ENCODE measurements around the gene MS4A12.
A peak's percentile ranks its signal among the peaks of the same experiment; 100 is the strongest.
"Not testable (repeated sequence)": the region's sequence is repeated elsewhere in the genome, so short reads cannot be mapped to it uniquely, and the experiment has no call there.

MS4A12 gene

GRCh38 chr11:60477035-60477445 is 15.5 kb upstream of the MS4A12 start:
- TF ChIP-seq SPI1 (IDR thresholded peaks at IDR 0.05; ENCODE audit: low read depth, low read length) (peak; percentile 88), TAF1 (IDR thresholded peaks at IDR 0.05; ENCODE audit: low read depth, low read length) (no peak)

GRCh38 chr11:60482361-60482760 is 10.2 kb upstream of the MS4A12 start:
- DNase-seq (ENCODE audit: insufficient read length, low spot score) (no peak), FAIRE-seq (peak; percentile 40)
- no peak for TF ChIP-seq TAF1 (IDR thresholded peaks at IDR 0.05; ENCODE audit: low read depth, low read length)
- TF ChIP-seq POLR2A (IDR thresholded peaks at IDR 0.05; ENCODE audit: low read depth, low read length), result no peak
- peak; percentile 85 for TF ChIP-seq SPI1 (IDR thresholded peaks at IDR 0.05; ENCODE audit: low read depth, low read length)

More at GRCh38 chr11:60477035-60477445, 15.5 kb upstream of the MS4A12 start:
- DNase-seq (ENCODE audit: insufficient read length, low spot score) (no peak), FAIRE-seq (peak; percentile 91)

- DNase-seq (ENCODE audit: insufficient read length, low spot score), result peak; percentile 64
- FAIRE-seq, result peak; percentile 99
These were observed 6.6 kb upstream of the MS4A12 start for GRCh38 chr11:60485987-60486386.

GRCh38 chr11:60493454-60493853 is 876 bp downstream of the MS4A12 start:
- no peak for FAIRE-seq
- DNase-seq (ENCODE audit: insufficient read length, low spot score), result no peak
- TF ChIP-seq POLR2A (IDR thresholded peaks at IDR 0.05; ENCODE audit: low read depth, low read length) (no peak), POLR2AphosphoS5 (IDR thresholded peaks at IDR 0.05; ENCODE audit: low read depth, low read length) (no peak), SPI1 (IDR thresholded peaks at IDR 0.05; ENCODE audit: low read depth, low read length) (no peak), POU2F2 (IDR thresholded peaks at IDR 0.05; ENCODE audit: low read depth, low read length) (no peak), TAF1 (IDR thresholded peaks at IDR 0.05; ENCODE audit: low read depth, low read length) (no peak), PAX5 (IDR thresholded peaks at IDR 0.05; ENCODE audit: insufficient read depth, low read length, severe bottlenecking) (no peak)

More at GRCh38 chr11:60485987-60486386, 6.6 kb upstream of the MS4A12 start:
- TF ChIP-seq POLR2A (IDR thresholded peaks at IDR 0.05; ENCODE audit: low read depth, low read length) (no peak), PAX5 (IDR thresholded peaks at IDR 0.05; ENCODE audit: insufficient read depth, low read length, severe bottlenecking) (peak; percentile 9)

GRCh38 chr11:60498399-60498798 is 5.8 kb downstream of the MS4A12 start:
- TF ChIP-seq POLR2A (IDR thresholded peaks at IDR 0.05; ENCODE audit: low read depth, low read length), result no peak
- no peak for TF ChIP-seq POU2F2 (IDR thresholded peaks at IDR 0.05; ENCODE audit: low read depth, low read length)
- no peak for TF ChIP-seq PAX5 (IDR thresholded peaks at IDR 0.05; ENCODE audit: insufficient read depth, low read length, severe bottlenecking)
- TF ChIP-seq TAF1 (IDR thresholded peaks at IDR 0.05; ENCODE audit: low read depth, low read length), result no peak
- no peak for TF ChIP-seq SPI1 (IDR thresholded peaks at IDR 0.05; ENCODE audit: low read depth, low read length)
- TF ChIP-seq POLR2AphosphoS5 (IDR thresholded peaks at IDR 0.05; ENCODE audit: low read depth, low read length), result no peak
- FAIRE-seq (no peak), DNase-seq (ENCODE audit: insufficient read length, low spot score) (no peak)

- no peak for DNase-seq (ENCODE audit: insufficient read length, low spot score)
- FAIRE-seq, result no peak
- peak; percentile 74 for TF ChIP-seq SPI1 (IDR thresholded peaks at IDR 0.05; ENCODE audit: low read depth, low read length)
- peak; percentile 80 for TF ChIP-seq PAX5 (IDR thresholded peaks at IDR 0.05; ENCODE audit: insufficient read depth, low read length, severe bottlenecking)
- TF ChIP-seq POU2F2 (IDR thresholded peaks at IDR 0.05; ENCODE audit: low read depth, low read length), result no peak
- no peak for TF ChIP-seq TAF1 (IDR thresholded peaks at IDR 0.05; ENCODE audit: low read depth, low read length)
These were observed 6.3 kb downstream of the MS4A12 start for GRCh38 chr11:60498853-60499252.

- TF ChIP-seq POLR2AphosphoS5 (IDR thresholded peaks at IDR 0.05; ENCODE audit: low read depth, low read length) (no peak), POU2F2 (IDR thresholded peaks at IDR 0.05; ENCODE audit: low read depth, low read length) (no peak), TAF1 (IDR thresholded peaks at IDR 0.05; ENCODE audit: low read depth, low read length) (no peak), POLR2A (IDR thresholded peaks at IDR 0.05; ENCODE audit: low read depth, low read length) (no peak), SPI1 (IDR thresholded peaks at IDR 0.05; ENCODE audit: low read depth, low read length) (no peak), PAX5 (IDR thresholded peaks at IDR 0.05; ENCODE audit: insufficient read depth, low read length, severe bottlenecking) (no peak)
- no peak for DNase-seq (ENCODE audit: insufficient read length, low spot score)
- FAIRE-seq, result no peak
These were observed 7.8 kb downstream of the MS4A12 start for GRCh38 chr11:60500276-60500910.

- FAIRE-seq (no peak), DNase-seq (ENCODE audit: insufficient read length, low spot score) (no peak)
- 0 out of 2 replicates have a peak, but pooled peaks have one; percentile 5 for TF ChIP-seq SPI1 (IDR thresholded peaks at IDR 0.05; ENCODE audit: low read depth, low read length)
- no peak for TF ChIP-seq TAF1 (IDR thresholded peaks at IDR 0.05; ENCODE audit: low read depth, low read length)
These were observed 9.7 kb downstream of the MS4A12 start for GRCh38 chr11:60502221-60502775.

DNA sequence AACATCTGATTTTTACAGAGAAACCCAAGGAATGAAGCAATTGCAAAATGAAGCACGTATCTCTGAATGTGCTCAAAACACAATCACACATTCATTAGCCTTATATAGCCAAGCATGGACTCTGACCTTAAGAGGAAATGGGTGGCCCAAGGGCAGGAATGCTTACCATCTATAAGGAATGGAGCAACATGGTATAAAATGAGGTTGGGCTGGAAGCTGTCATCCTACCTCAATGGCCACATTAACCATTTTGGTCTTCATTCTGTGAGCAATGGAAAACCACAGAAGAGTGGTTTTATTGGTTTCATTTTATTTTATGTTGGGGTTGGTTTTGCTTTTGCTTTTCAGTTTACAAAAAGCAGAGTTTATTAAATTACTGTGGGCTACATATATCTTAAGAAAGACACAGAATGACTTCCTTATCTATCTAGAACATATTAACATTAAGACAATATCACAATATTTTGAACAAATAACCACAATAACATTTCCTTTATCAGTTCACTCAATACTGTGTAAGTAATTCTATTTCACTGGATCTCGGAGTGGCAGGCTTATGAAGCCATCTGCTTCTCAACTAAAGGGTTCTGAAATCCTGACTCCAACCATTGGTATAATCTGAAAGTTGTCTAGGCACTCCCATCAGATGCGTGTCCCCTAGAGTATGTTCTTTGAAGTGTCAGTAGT is 11.8 kb downstream of the MS4A12 start:
- no peak for DNase-seq (ENCODE audit: insufficient read length, low spot score)
- peak; percentile 82 for FAIRE-seq
- TF ChIP-seq SPI1 (IDR thresholded peaks at IDR 0.05; ENCODE audit: low read depth, low read length) (no peak), TAF1 (IDR thresholded peaks at IDR 0.05; ENCODE audit: low read depth, low read length) (no peak), PAX5 (IDR thresholded peaks at IDR 0.05; ENCODE audit: insufficient read depth, low read length, severe bottlenecking) (no peak), POLR2AphosphoS5 (IDR thresholded peaks at IDR 0.05; ENCODE audit: low read depth, low read length) (no peak), POU2F2 (IDR thresholded peaks at IDR 0.05; ENCODE audit: low read depth, low read length) (no peak), POLR2A (IDR thresholded peaks at IDR 0.05; ENCODE audit: low read depth, low read length) (no peak)

GRCh38 chr11:60509609-60510008 is 17.0 kb downstream of the MS4A12 start:
- not testable (repeated sequence) for DNase-seq (ENCODE audit: insufficient read length, low spot score); FAIRE-seq

GRCh38 chr11:60510209-60510608 is 17.6 kb downstream of the MS4A12 start:
- FAIRE-seq, result not testable (repeated sequence)

More at GRCh38 chr11:60510209-60510608, 17.6 kb downstream of the MS4A12 start:
- DNase-seq (ENCODE audit: insufficient read length, low spot score), result not testable (repeated sequence)

All from GM12891 (cell line).